GM23338 (cell line): ENCODE data around the gene NCSTN. TPM values are rescaled to one million over a fixed set of nuclear protein-coding genes. Genes with fewer than 3 reads are reported as not detected.

Experiments used
- ATAC-seq: fragments of 200-7000 bp; cut with Tn5 transposase; 3 replicates; pipeline ENCODE4 v1.9.1; 2020
- DNase-seq: peaks from one replicate; pipeline ENCODE4 v3.0.0-alpha.2; 2015; ENCODE audit warnings: low spot score
- H2AFZ ChIP-seq: fragments of 200-600 bp; sonication (generic); 2 replicates; pipeline ENCODE4 v1.8.0; 2016; ENCODE audit warnings: antibody characterized with exemption, mild to moderate bottlenecking, moderate library complexity
- H3F3A ChIP-seq: fragments of 200-600 bp; sonication (generic); replicated peaks from 2 replicates; pipeline ENCODE4 v1.8.0; 2017; ENCODE audit warnings: antibody characterized with exemption, mixed run types, low read depth
- H3K27ac ChIP-seq: fragments of 200-600 bp; sonication (generic); 2 replicates; pipeline ENCODE4 v1.6.1; 2016; ENCODE audit warnings: low read depth
- H3K27me3 ChIP-seq: fragments of 200-600 bp; sonication (generic); 2 replicates; pipeline ENCODE4 v1.8.0; 2016; ENCODE audit warnings: mild to moderate bottlenecking, mixed run types, moderate library complexity; ENCODE audit not compliant: insufficient read depth
- H3K36me3 ChIP-seq: fragments of 200-600 bp; sonication (generic); 2 replicates; pipeline ENCODE4 v1.8.0; 2016; ENCODE audit warnings: mild to moderate bottlenecking; ENCODE audit not compliant: insufficient read depth
- H3K4me1 ChIP-seq: fragments of 200-600 bp; sonication (generic); 2 replicates; pipeline ENCODE4 v1.8.0; 2016; ENCODE audit warnings: mild to moderate bottlenecking, moderate library complexity; ENCODE audit not compliant: insufficient read depth
- H3K4me2 ChIP-seq: fragments of 200-600 bp; sonication (generic); 2 replicates; pipeline ENCODE4 v1.7.1; 2017; ENCODE audit warnings: mixed run types
- H3K4me3 ChIP-seq: fragments of 200-600 bp; sonication (generic); 2 replicates; pipeline ENCODE4 v1.6.1; 2016; ENCODE audit warnings: mixed run types
- H3K79me2 ChIP-seq: fragments of 200-600 bp; sonication (generic); replicated peaks from 2 replicates; pipeline ENCODE4 v1.8.0; 2017; ENCODE audit warnings: mild to moderate bottlenecking; ENCODE audit not compliant: insufficient read depth
- H3K9me2 ChIP-seq: fragments of 200-600 bp; sonication (generic); 2 replicates; pipeline ENCODE4 v1.8.0; 2017; ENCODE audit not compliant: insufficient read depth
- H4K20me1 ChIP-seq: fragments of 200-600 bp; sonication (generic); replicated peaks from 2 replicates; pipeline ENCODE4 v1.8.0; 2017; ENCODE audit warnings: mild to moderate bottlenecking; ENCODE audit not compliant: insufficient read depth
- H3K27ac Mint-ChIP-seq: 2 replicates; pipeline ENCODE4 v1.8.0; 2020; ENCODE audit warnings: inconsistent platforms, mild to moderate bottlenecking, moderate library complexity, mixed read lengths
- H3K27me3 Mint-ChIP-seq: 3 replicates; pipeline ENCODE4 v1.8.0; 2022; ENCODE audit warnings: low read depth, mild to moderate bottlenecking, moderate library complexity, mixed read lengths, inconsistent platforms; ENCODE audit not compliant: insufficient read depth, poor library complexity
- H3K36me3 Mint-ChIP-seq: 3 replicates; pipeline ENCODE4 v1.8.0; 2021; ENCODE audit warnings: low read depth, mild to moderate bottlenecking, inconsistent platforms, moderate library complexity, mixed read lengths
- H3K4me1 Mint-ChIP-seq: 3 replicates; pipeline ENCODE4 v1.8.0; 2020; ENCODE audit warnings: mild to moderate bottlenecking, inconsistent platforms, mixed read lengths
- H3K4me3 Mint-ChIP-seq: 3 replicates; pipeline ENCODE4 v1.8.0; 2021; ENCODE audit warnings: moderate library complexity, mild to moderate bottlenecking, inconsistent platforms, mixed read lengths
- H3K9me3 Mint-ChIP-seq: 3 replicates; pipeline ENCODE4 v1.8.0; 2020; ENCODE audit warnings: moderate library complexity, mild to moderate bottlenecking, inconsistent platforms, mixed read lengths
- CREB1 ChIP-seq: fragments of 250-450 bp; sonication (Bioruptor Pico); IDR thresholded peaks from 2 replicates; pipeline ENCODE4 v1.5.0; 2020; ENCODE audit warnings: low read depth, mild to moderate bottlenecking, moderate library complexity
- EZH2phosphoT487 ChIP-seq: fragments of 200-600 bp; sonication (generic); IDR thresholded peaks from one replicate; pipeline ENCODE4 v1.8.1; 2018; ENCODE audit warnings: antibody characterized with exemption; ENCODE audit not compliant: unreplicated experiment
- NANOG ChIP-seq: IDR thresholded peaks from 2 replicates; pipeline ENCODE4 v1.6.1; 2016; ENCODE audit warnings: antibody characterized with exemption, borderline replicate concordance
- STAT1 ChIP-seq: IDR thresholded peaks from one replicate; pipeline ENCODE4 v1.6.1; 2016; ENCODE audit warnings: antibody characterized with exemption; ENCODE audit not compliant: unreplicated experiment
- ZNF114 ChIP-seq: fragments of 250-450 bp; sonication (Bioruptor Pico); IDR thresholded peaks from 2 replicates; pipeline ENCODE4 v1.5.0; 2020; ENCODE audit warnings: mild to moderate bottlenecking, moderate library complexity
- ZNF331 ChIP-seq: fragments of 250-450 bp; sonication (Bioruptor Pico); IDR thresholded peaks from 2 replicates; pipeline ENCODE4 v1.5.0; 2020; ENCODE audit warnings: low read depth, mild to moderate bottlenecking, moderate library complexity
- polyA plus RNA-seq: library from polyadenylated mRNA; unstranded; fragments of >200 nt; fragmentation: Nextera tagmentation; extraction: Ambion mirVana; gene quantifications from 2 replicates; pipeline ENCODE4 v1.2.1, GENCODE V29; 2016
- total RNA-seq: library from RNA; depleted of rRNA; stranded (reverse); fragments of >200 nt; shearing (Covaris generic); gene quantifications from 2 replicates; pipeline ENCODE4 v1.2.3, GENCODE V29; 2014
- TF ChIP-seq, protein P1 (sequence below): fragments of 250-450 bp; sonication (Bioruptor Pico); IDR thresholded peaks from 2 replicates; pipeline ENCODE4 v1.5.0; 2020; ENCODE audit warnings: mild to moderate bottlenecking, moderate library complexity

The NCSTN gene
- total and polyA plus RNA-seq, 2 experiments from 2014 or later: 36.0 to 45.9 TPM

DNA sequence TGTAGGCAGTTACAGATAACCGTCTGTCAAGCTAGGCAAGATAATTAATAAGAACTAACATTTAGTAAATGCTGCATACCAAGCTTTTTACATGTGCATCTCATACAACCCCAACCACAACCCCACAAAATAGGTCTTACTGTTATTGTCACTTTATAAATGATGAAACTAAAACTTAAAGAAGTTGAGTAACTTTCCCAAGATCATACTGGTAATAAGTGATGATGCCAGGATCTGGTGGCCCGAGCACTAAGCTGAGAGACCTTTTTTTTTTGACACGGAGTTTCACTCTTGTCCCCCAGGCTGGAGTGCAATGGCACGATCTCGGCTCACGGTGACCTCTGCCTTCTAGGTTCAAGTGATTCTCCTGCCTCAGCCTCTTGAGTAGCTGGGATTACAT, 1.8 kb downstream of the NCSTN start:
- Histone ChIP-seq H3K4me1 (peaks cover 18% of the 10 kb centered on the region), H3K27ac (no peak overlapping the region), H3K36me3 (peaks cover 7% of the 10 kb centered on the region; the same call in 1 of the 2 replicates), H3K9me2 (no peaks in the 10 kb centered on the region), H3K4me3 (no peak overlapping the region), H3K4me2 (no peak overlapping the region), H3F3A (peaks cover 3% of the 10 kb centered on the region; the same call in 1 of the 2 replicates), H2AFZ (no peak overlapping the region), H4K20me1 (peaks cover 19% of the 10 kb centered on the region), H3K27me3 (no peaks in the 10 kb centered on the region), H3K79me2 (peaks cover 59% of the 10 kb centered on the region)
- H3K27me3 Mint-ChIP-seq: peaks cover 2% of the 10 kb centered on the region
- peak overlapping the region; percentile 98 for H3K4me3 Mint-ChIP-seq
- H3K27ac Mint-ChIP-seq: no peak overlapping the region
- TF ChIP-seq ZNF331 (CRISPR knock-in tag) (no peak), STAT1 (no peak), CREB1 (CRISPR knock-in tag) (no peak), ZNF114 (CRISPR knock-in tag) (no peak), EZH2phosphoT487 (no peak)
- TF ChIP-seq, protein P1, sequence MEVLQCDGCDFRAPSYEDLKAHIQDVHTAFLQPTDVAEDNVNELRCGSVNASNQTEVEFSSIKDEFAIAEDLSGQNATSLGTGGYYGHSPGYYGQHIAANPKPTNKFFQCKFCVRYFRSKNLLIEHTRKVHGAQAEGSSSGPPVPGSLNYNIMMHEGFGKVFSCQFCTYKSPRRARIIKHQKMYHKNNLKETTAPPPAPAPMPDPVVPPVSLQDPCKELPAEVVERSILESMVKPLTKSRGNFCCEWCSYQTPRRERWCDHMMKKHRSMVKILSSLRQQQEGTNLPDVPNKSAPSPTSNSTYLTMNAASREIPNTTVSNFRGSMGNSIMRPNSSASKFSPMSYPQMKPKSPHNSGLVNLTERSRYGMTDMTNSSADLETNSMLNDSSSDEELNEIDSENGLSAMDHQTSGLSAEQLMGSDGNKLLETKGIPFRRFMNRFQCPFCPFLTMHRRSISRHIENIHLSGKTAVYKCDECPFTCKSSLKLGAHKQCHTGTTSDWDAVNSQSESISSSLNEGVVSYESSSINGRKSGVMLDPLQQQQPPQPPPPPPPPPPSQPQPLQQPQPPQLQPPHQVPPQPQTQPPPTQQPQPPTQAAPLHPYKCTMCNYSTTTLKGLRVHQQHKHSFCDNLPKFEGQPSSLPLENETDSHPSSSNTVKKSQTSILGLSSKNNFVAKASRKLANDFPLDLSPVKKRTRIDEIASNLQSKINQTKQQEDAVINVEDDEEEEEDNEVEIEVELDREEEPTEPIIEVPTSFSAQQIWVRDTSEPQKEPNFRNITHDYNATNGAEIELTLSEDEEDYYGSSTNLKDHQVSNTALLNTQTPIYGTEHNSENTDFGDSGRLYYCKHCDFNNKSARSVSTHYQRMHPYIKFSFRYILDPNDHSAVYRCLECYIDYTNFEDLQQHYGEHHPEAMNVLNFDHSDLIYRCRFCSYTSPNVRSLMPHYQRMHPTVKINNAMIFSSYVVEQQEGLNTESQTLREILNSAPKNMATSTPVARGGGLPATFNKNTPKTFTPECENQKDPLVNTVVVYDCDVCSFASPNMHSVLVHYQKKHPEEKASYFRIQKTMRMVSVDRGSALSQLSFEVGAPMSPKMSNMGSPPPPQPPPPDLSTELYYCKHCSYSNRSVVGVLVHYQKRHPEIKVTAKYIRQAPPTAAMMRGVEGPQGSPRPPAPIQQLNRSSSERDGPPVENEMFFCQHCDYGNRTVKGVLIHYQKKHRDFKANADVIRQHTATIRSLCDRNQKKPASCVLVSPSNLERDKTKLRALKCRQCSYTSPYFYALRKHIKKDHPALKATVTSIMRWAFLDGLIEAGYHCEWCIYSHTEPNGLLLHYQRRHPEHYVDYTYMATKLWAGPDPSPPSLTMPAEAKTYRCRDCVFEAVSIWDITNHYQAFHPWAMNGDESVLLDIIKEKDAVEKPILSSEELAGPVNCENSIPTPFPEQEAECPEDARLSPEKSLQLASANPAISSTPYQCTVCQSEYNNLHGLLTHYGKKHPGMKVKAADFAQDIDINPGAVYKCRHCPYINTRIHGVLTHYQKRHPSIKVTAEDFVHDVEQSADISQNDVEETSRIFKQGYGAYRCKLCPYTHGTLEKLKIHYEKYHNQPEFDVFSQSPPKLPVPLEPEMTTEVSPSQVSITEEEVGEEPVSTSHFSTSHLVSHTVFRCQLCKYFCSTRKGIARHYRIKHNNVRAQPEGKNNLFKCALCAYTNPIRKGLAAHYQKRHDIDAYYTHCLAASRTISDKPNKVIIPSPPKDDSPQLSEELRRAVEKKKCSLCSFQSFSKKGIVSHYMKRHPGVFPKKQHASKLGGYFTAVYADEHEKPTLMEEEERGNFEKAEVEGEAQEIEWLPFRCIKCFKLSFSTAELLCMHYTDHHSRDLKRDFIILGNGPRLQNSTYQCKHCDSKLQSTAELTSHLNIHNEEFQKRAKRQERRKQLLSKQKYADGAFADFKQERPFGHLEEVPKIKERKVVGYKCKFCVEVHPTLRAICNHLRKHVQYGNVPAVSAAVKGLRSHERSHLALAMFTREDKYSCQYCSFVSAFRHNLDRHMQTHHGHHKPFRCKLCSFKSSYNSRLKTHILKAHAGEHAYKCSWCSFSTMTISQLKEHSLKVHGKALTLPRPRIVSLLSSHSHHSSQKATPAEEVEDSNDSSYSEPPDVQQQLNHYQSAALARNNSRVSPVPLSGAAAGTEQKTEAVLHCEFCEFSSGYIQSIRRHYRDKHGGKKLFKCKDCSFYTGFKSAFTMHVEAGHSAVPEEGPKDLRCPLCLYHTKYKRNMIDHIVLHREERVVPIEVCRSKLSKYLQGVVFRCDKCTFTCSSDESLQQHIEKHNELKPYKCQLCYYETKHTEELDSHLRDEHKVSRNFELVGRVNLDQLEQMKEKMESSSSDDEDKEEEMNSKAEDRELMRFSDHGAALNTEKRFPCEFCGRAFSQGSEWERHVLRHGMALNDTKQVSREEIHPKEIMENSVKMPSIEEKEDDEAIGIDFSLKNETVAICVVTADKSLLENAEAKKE: no peak
- peaks cover 14% of the 10 kb centered on the region for H3K4me1 Mint-ChIP-seq
- no peak for DNase-seq
- no peak for ATAC-seq
- H3K9me3 Mint-ChIP-seq: no peaks in the 10 kb centered on the region
- H3K36me3 Mint-ChIP-seq: peaks cover 13% of the 10 kb centered on the region

DNA sequence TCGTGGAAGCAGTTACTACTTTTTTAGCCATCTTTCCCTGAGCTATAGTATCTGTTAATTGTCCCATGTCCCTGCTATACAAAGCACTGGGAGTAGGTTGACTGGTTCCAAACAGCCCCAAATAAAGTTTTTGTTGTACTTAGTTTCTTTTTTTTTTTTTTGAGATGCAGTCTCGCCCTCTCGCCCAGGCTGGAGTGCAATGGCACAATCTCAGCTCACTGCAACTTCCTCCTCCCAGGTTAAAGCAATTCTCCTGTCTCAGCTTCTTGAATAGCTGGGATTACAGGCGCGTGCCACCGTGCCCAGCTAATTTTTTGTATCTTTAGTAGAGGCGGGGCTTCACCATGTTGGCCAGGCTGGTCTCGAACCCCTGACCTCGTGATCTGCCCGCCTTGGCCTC, 3.3 kb downstream of the NCSTN start:
- H3K27ac Mint-ChIP-seq: no peak overlapping the region
- H3K9me3 Mint-ChIP-seq: no peaks in the 10 kb centered on the region
- Histone ChIP-seq H3K4me1 (peaks cover 16% of the 10 kb centered on the region), H4K20me1 (peaks cover 10% of the 10 kb centered on the region), H3K4me3 (no peak overlapping the region), H3K27me3 (no peaks in the 10 kb centered on the region), H3F3A (peaks cover 3% of the 10 kb centered on the region; the same call in 1 of the 2 replicates), H3K79me2 (peaks cover 43% of the 10 kb centered on the region), H3K4me2 (no peak overlapping the region), H3K36me3 (peaks cover 9% of the 10 kb centered on the region), H3K27ac (no peak overlapping the region), H3K9me2 (no peaks in the 10 kb centered on the region), H2AFZ (no peak overlapping the region)
- ATAC-seq (no peak), DNase-seq (no peak)
- peaks cover 2% of the 10 kb centered on the region for H3K27me3 Mint-ChIP-seq
- H3K4me1 Mint-ChIP-seq: peaks cover 7% of the 10 kb centered on the region
- H3K4me3 Mint-ChIP-seq: no peak overlapping the region
- H3K36me3 Mint-ChIP-seq: peaks cover 28% of the 10 kb centered on the region
- TF ChIP-seq, protein P1: no peak
- TF ChIP-seq STAT1: no peak
- no peak for TF ChIP-seq ZNF114 (CRISPR knock-in tag)
- no peak for TF ChIP-seq NANOG
